K562 (cell line): ENCODE data around the gene RTN4. TPM values are rescaled to one million over a fixed set of nuclear protein-coding genes. Genes with fewer than 3 reads are reported as not detected.

Source experiments
- ATAC-seq: fragments of 200-7000 bp; cut with Tn5 transposase; 3 replicates; pipeline ENCODE4 v1.9.1; 2020; ENCODE audit warnings: moderate library complexity
- BruUV-seq: library from RNA; stranded (reverse); fragments of 400-500 nt; replicated peaks from 2 replicates; lab custom pipeline; 2021; lab: Mats Ljungman, UMichigan
- CTCF ChIA-PET: fragments of 300-600 bp; formaldehyde crosslinking; extraction: SDS; loops from one replicate; lab custom pipeline; 2021; ENCODE audit warnings: low intra/inter-chr PET ratio; lab: Yijun Ruan, JAX
- POLR2A ChIA-PET: fragments of 300-600, 350-650 bp; sonication (Branson Sonifier 250); formaldehyde crosslinking; extraction: SDS; loops from one replicate; lab custom pipeline; 2021; ENCODE audit warnings: antibody characterized with exemption, inconsistent platforms; lab: Yijun Ruan, JAX
- DNase-seq, 4 experiments: peaks; one replicate each; pipeline versions ENCODE4 v3.0.0 to v3.0.0-alpha.2; 2011 to 2018; ENCODE audit warnings: low spot score in 3 of 4, mixed read lengths in 3 of 4; ENCODE audit errors: extremely low read depth in 1 of 4
- FAIRE-seq: peaks from 2 replicates; lab custom pipeline; 2011; peaks lifted over from hg19 to GRCh38; lab: Jason Lieb, UNC
- H2AFZ ChIP-seq: 2 replicates; pipeline ENCODE4 v1.6.0; 2011; ENCODE audit warnings: low read depth, low read length, control low read depth, inconsistent platforms
- H3K27ac ChIP-seq: fragments of 200-600 bp; 3 replicates; pipeline ENCODE4 v1.8.0; 2011; ENCODE audit warnings: low read depth, mild to moderate bottlenecking, control low read depth, inconsistent platforms, low read length, moderate library complexity, mixed read lengths; ENCODE audit errors: extremely low read depth
- H3K27me3 ChIP-seq, 2 experiments: fragments of 300-600 bp in 1 of 2; 2 replicates in 1 of 2; 3 replicates in 1 of 2; pipeline versions ENCODE4 v1.6.0 to v1.8.0; 2011; ENCODE audit warnings: inconsistent platforms in 2 of 2, low read length in 2 of 2, mild to moderate bottlenecking in 1 of 2, mixed read lengths in 1 of 2, moderate library complexity in 1 of 2; ENCODE audit not compliant: control insufficient read depth in 2 of 2, insufficient read depth in 2 of 2
- H3K36me3 ChIP-seq: fragments of 300-600 bp; 3 replicates; pipeline ENCODE4 v1.8.0; 2011; ENCODE audit warnings: mild to moderate bottlenecking, low read length, inconsistent platforms; ENCODE audit not compliant: control insufficient read depth, insufficient read depth
- H3K4me1 ChIP-seq, 2 experiments: fragments of 200-600 bp in 1 of 2; replicated peaks in 1 of 2; 2 replicates in 1 of 2; 3 replicates in 1 of 2; pipeline versions ENCODE4 v1.5.1 to v1.8.0; 2011; ENCODE audit warnings: inconsistent platforms in 2 of 2, low read length in 2 of 2, mild to moderate bottlenecking in 1 of 2, mixed read lengths in 1 of 2, moderate library complexity in 1 of 2; ENCODE audit not compliant: control insufficient read depth in 2 of 2, insufficient read depth in 2 of 2
- H3K4me2 ChIP-seq: 2 replicates; pipeline ENCODE4 v1.6.1; 2011; ENCODE audit warnings: low read length, control low read depth, inconsistent platforms, mixed read lengths; ENCODE audit not compliant: insufficient read depth
- H3K4me3 ChIP-seq: fragments of 200-600 bp; sonication (generic), shearing (Covaris generic); 2 replicates; pipeline ENCODE4 v1.5.1; 2016; ENCODE audit warnings: control low read depth, inconsistent platforms
- H3K79me2 ChIP-seq: fragments of 200-600 bp; 3 replicates; pipeline ENCODE4 v1.8.0; 2011; ENCODE audit warnings: low read length, inconsistent platforms; ENCODE audit not compliant: control insufficient read depth, insufficient read depth
- H3K9ac ChIP-seq, 2 experiments: 2 replicates each; pipeline versions ENCODE4 v1.6.0 to v1.6.1; 2011; ENCODE audit warnings: low read depth in 2 of 2, low read length in 2 of 2, control low read depth in 1 of 2, inconsistent platforms in 1 of 2, mild to moderate bottlenecking in 1 of 2, mixed read lengths in 1 of 2; ENCODE audit not compliant: insufficient read depth in 1 of 2
- H3K9me1 ChIP-seq: one replicate; pipeline ENCODE4 v1.6.0; 2011; ENCODE audit warnings: inconsistent platforms, mild to moderate bottlenecking, low read length, moderate library complexity; ENCODE audit not compliant: control insufficient read depth, insufficient read depth
- H3K9me3 ChIP-seq: replicated peaks from 2 replicates; pipeline ENCODE4 v1.5.1; 2011; ENCODE audit warnings: low read depth, low read length, inconsistent platforms; ENCODE audit not compliant: control insufficient read depth, insufficient read depth
- H4K20me1 ChIP-seq: replicated peaks from 2 replicates; pipeline ENCODE4 v1.6.1; 2011; ENCODE audit warnings: low read length, inconsistent platforms, mixed read lengths; ENCODE audit not compliant: control insufficient read depth, insufficient read depth
- ADNP ChIP-seq: fragments of 200-800 bp; sonication (Bioruptor generic); IDR thresholded peaks from 2 replicates; pipeline ENCODE4 v1.6.1; 2016; ENCODE audit warnings: missing genetic modification characterization, missing compliant biosample characterization
- ATF3 ChIP-seq, 2 experiments: fragments of 450-650 bp in 1 of 2; sonication (generic) in 1 of 2; formaldehyde crosslinking in 1 of 2; IDR thresholded peaks in 1 of 2; conservative IDR thresholded peaks in 1 of 2; 2 replicates each; pipeline versions ENCODE4 v1.6.1 to v1.8.1; 2016 to 2023; ENCODE audit warnings: mild to moderate bottlenecking in 2 of 2, moderate library complexity in 2 of 2, inconsistent platforms in 1 of 2, missing genetic modification reagents in 1 of 2
- ATF7 ChIP-seq: fragments of 450-650 bp; IDR thresholded peaks from 2 replicates; pipeline ENCODE4 v1.7.1; 2014; ENCODE audit warnings: mild to moderate bottlenecking, moderate library complexity
- CSDE1 ChIP-seq, 2 experiments: fragments of 450-650 bp; IDR thresholded peaks; 2 replicates each; pipeline ENCODE4 v1.6.1; 2016; ENCODE audit warnings: mild to moderate bottlenecking in 1 of 2
- ELF4 ChIP-seq: fragments of 450-650 bp; formaldehyde crosslinking; IDR thresholded peaks from 2 replicates; pipeline ENCODE4 v1.4.0; 2022; ENCODE audit warnings: missing genetic modification characterization
- HDAC8 ChIP-seq: fragments of 450-650 bp; IDR thresholded peaks from 2 replicates; pipeline ENCODE4 v1.6.1; 2016; ENCODE audit warnings: mild to moderate bottlenecking, missing genetic modification characterization, moderate library complexity, missing compliant biosample characterization
- MAFF ChIP-seq: IDR thresholded peaks from 2 replicates; pipeline ENCODE4 v1.6.1; 2012; ENCODE audit warnings: low read length, improper control_type of control experiment
- MCM5 ChIP-seq: fragments of 450-650 bp; IDR thresholded peaks from 2 replicates; pipeline ENCODE4 v1.6.1; 2016; ENCODE audit warnings: low read depth
- MXI1 ChIP-seq: IDR thresholded peaks from 2 replicates; pipeline ENCODE4 v1.6.1; 2011; ENCODE audit warnings: low read depth, mild to moderate bottlenecking, improper control_type of control experiment, low read length
- RBFOX2 ChIP-seq: fragments of 200-400 bp; formaldehyde crosslinking; IDR thresholded peaks from 2 replicates; pipeline ENCODE4 v1.6.1; 2017; ENCODE audit warnings: low read depth, mild to moderate bottlenecking, low read length, moderate library complexity
- SIX5 ChIP-seq, 2 experiments: IDR thresholded peaks; 2 replicates each; pipeline ENCODE4 v1.6.1; 2011; ENCODE audit warnings: low read length in 2 of 2, borderline replicate concordance in 1 of 2, low read depth in 1 of 2, mild to moderate bottlenecking in 1 of 2, moderate library complexity in 1 of 2; ENCODE audit not compliant: insufficient read depth in 1 of 2
- SP2 ChIP-seq: IDR thresholded peaks from 2 replicates; pipeline ENCODE4 v1.6.1; 2011; ENCODE audit warnings: mild to moderate bottlenecking, low read depth, low read length, moderate library complexity; ENCODE audit not compliant: poor library complexity, severe bottlenecking; ENCODE audit errors: extremely low read depth
- ZNF644 ChIP-seq: fragments of 200-800 bp; sonication (Bioruptor generic); IDR thresholded peaks from 2 replicates; pipeline ENCODE4 v1.6.1; 2016; ENCODE audit warnings: low read depth, missing genetic modification characterization, missing compliant biosample characterization
- ZNF717 ChIP-seq: fragments of 250-450 bp; sonication (Bioruptor Pico); IDR thresholded peaks from 2 replicates; pipeline ENCODE4 v1.5.0; 2021
- WGBS: fragments of 100-300 bp; shearing (Covaris generic); methylation state at CpG from one replicate; pipeline ENCODE4 v1.1.6; 2016; ENCODE audit warnings: low coverage, mixed read lengths; ENCODE audit not compliant: insufficient coverage; ENCODE audit errors: missing lambda C conversion rate; 5-methylcytosine and 5-hydroxymethylcytosine counted together
- in situ Hi-C: fragments of 300-500 bp; cut with MboI; formaldehyde crosslinking; loops from 4 replicates; pipeline ENCODE4 v1.15.0; 2018; ENCODE audit warnings: inconsistent platforms, mixed read lengths
- intact Hi-C: fragments of 100-400 bp; cut with micrococcal nuclease; formaldehyde crosslinking; loops from 2 replicates; pipeline ENCODE4 v1.14.2; 2022
- polyA plus RNA-seq, 8 experiments: library from polyadenylated mRNA; depleted of rRNA in 4 of 8; stranded (reverse) in 5 of 8; unstranded in 3 of 8; fragments of >200 nt; fragmentation: Nextera tagmentation in 2 of 8; fragmentation: Illumina TruSeq in 1 of 8; extraction: Ambion mirVana in 2 of 8; extraction: Trizol in 1 of 8; gene quantifications; 2 replicates each; pipeline versions ENCODE4 v1.2.1 to v1.2.3, GENCODE V29; 2011 to 2014; ENCODE audit warnings: inconsistent platforms in 1 of 8, missing spikeins in 1 of 8
- total RNA-seq, 7 experiments: library from RNA; depleted of rRNA in 6 of 7; stranded (reverse); fragments of >200 nt in 6 of 7; fragmentation: Illumina TruSeq in 2 of 7; extraction: Trizol in 2 of 7; gene quantifications; 2 replicates each; pipeline versions ENCODE4 v1.2.1 to v1.2.3, GENCODE V29; 2011 to 2021; ENCODE audit warnings: low replicate concordance in 1 of 7

Gene RTN4
- total and polyA plus RNA-seq, 9 of the 15 experiments (the other 6 are each of a cell fraction or from before 2014, with no cell fraction given), result 73.0 to 248 (median 116) TPM

- 84% methylated on average over 2 of the region's 2 CpGs for WGBS
Measured at GRCh38 chr2:55033921-55034320, 16.3 kb downstream of the RTN4 start.

GRCh38 chr2:55033076-55033742, 17.0 kb downstream of the RTN4 start:
- Histone ChIP-seq H4K20me1 (peaks cover 77% of the 10 kb centered on the region), H2AFZ (no peak overlapping the region), H3K36me3 (peaks cover 19% of the 10 kb centered on the region; the same call in 2 of the 3 replicates), H3K9me3 (no peaks in the 10 kb centered on the region), H3K4me2 (0 out of 2 replicates have a peak overlapping the region, but pooled peaks have one; percentile 20), H3K4me3 (no peak overlapping the region), H3K9me1 (peaks cover 2% of the 10 kb centered on the region), H3K27ac (0 out of 3 replicates have a peak overlapping the region, but pooled peaks have one; percentile 1), H3K9ac (no peak overlapping the region; a peak in 1 of 4 replicates), H3K79me2 (peaks cover 100% of the 10 kb centered on the region), H3K27me3 (no peaks in the 10 kb centered on the region), H3K4me1 (peaks cover 7 to 39% of the 10 kb centered on the region in 2 experiments; a peak in 4 of 5 replicates)
- ChIA-PET CTCF (interaction anchor here (0.6 kb wide), 1 partner anchor 1052 kb away, joined by 3 read pairs; no protein-coding TSS in a partner anchor), POLR2A (interaction anchor here (0.8 to 1.2 kb wide), 3 partner anchors 8 to 79 kb away, joined by 3 to 4 read pairs (median 3); no protein-coding TSS in a partner anchor)
- in situ Hi-C loops (no loop called here), intact Hi-C loops (no loop called here)
- peak in 1 of 4 experiments; percentile 45 for DNase-seq
- no peak for FAIRE-seq
- WGBS, result 50% methylated on average over 5 of the region's 5 CpGs
- BruUV-seq, result no TSS peak
- ATAC-seq, result peak; percentile 42
- TF ChIP-seq ATF7, result no peak
- TF ChIP-seq SP2, result no peak
- TF ChIP-seq MAFF, result no peak
- TF ChIP-seq MCM5, result no peak
- no peak for TF ChIP-seq HDAC8 (tag)
- peak; percentile 39; the same call in 1 of the 2 replicates for TF ChIP-seq RBFOX2
- 0 out of 2 replicates have a peak, but pooled peaks have one; percentile 23 for TF ChIP-seq ATF3 (IDR thresholded peaks at IDR 0.05)
- no peak for TF ChIP-seq ATF3 (CRISPR knock-in tag; conservative IDR thresholded peaks at IDR 0.05)
- TF ChIP-seq ELF4 (CRISPR knock-in tag), result no peak
- no peak for TF ChIP-seq ZNF644 (tag)
- no peak for TF ChIP-seq CSDE1 (IDR thresholded peaks at IDR 0.05)
- no peak for TF ChIP-seq ZNF717 (CRISPR knock-in tag)
- TF ChIP-seq MXI1, result no peak

More at GRCh38 chr2:55033921-55034320, 16.3 kb downstream of the RTN4 start:
- in situ Hi-C loops (no loop called here), intact Hi-C loops (no loop called here)
- Histone ChIP-seq H2AFZ (no peak overlapping the region), H3K9me1 (peaks cover 2% of the 10 kb centered on the region), H3K4me2 (no peak overlapping the region), H3K27ac (peak overlapping the region; percentile 13; the same call in 1 of the 3 replicates), H3K9ac (no peak overlapping the region), H4K20me1 (peaks cover 73% of the 10 kb centered on the region), H3K36me3 (peaks cover 22% of the 10 kb centered on the region; the same call in 2 of the 3 replicates), H3K79me2 (peaks cover 100% of the 10 kb centered on the region), H3K9me3 (peaks cover 1% of the 10 kb centered on the region; the same call in 1 of the 2 replicates), H3K4me3 (no peak overlapping the region), H3K4me1 (peaks cover 7 to 37% of the 10 kb centered on the region in 2 experiments; a peak in 4 of 5 replicates), H3K27me3 (no peaks in the 10 kb centered on the region)
- DNase-seq (no peak), ATAC-seq (no peak), FAIRE-seq (no peak)
- ChIA-PET CTCF (no interaction called here), POLR2A (interaction anchor here (0.8 to 1.2 kb wide), 3 partner anchors 9 to 79 kb away, joined by 3 to 4 read pairs (median 3); no protein-coding TSS in a partner anchor)
- BruUV-seq, result no TSS peak
- no peak for TF ChIP-seq SIX5 (IDR thresholded peaks at IDR 0.05; ENCODE audit: borderline replicate concordance in 1 of 2, insufficient read depth in 1 of 2, low read depth in 1 of 2, low read length in 2 of 2)
- 0 out of 2 replicates have a peak, but pooled peaks have one; percentile 29 for TF ChIP-seq ADNP (tag)
